Spleen (tissue), 11 donors: ENCODE results near the gene OTC. TPM values are rescaled to one million over a fixed set of nuclear protein-coding genes. Genes with fewer than 3 reads are reported as not detected.

Experiments used
- DNase-seq: peaks from one replicate; pipeline ENCODE4 v3.0.0-alpha.2; 2020
- H3K27ac ChIP-seq, 8 donors: fragments of 200-600 bp; sonication (generic) in 7 of 8; 1 replicate in 4 of 8; 2 replicates in 4 of 8; pipeline versions ENCODE4 v1.5.0 to v1.8.0; 2016 to 2021; ENCODE audit warnings: inconsistent platforms in 4 of 8, mild to moderate bottlenecking in 4 of 8, moderate library complexity in 1 of 8
- H3K27me3 ChIP-seq, 7 donors: fragments of 200-600 bp; sonication (generic) in 6 of 7; replicated peaks in 1 of 7; 1 replicate in 4 of 7; 2 replicates in 3 of 7; pipeline versions ENCODE4 v1.5.0 to v1.8.0; 2016 to 2021; ENCODE audit warnings: inconsistent platforms in 3 of 7, mild to moderate bottlenecking in 1 of 7
- H3K36me3 ChIP-seq, 6 donors: fragments of 200-600 bp; sonication (generic) in 5 of 6; 1 replicate in 4 of 6; 2 replicates in 2 of 6; pipeline versions ENCODE4 v1.5.0 to v1.8.0; 2016 to 2021; ENCODE audit warnings: inconsistent platforms in 2 of 6
- H3K4me1 ChIP-seq, 6 donors: fragments of 200-600 bp; sonication (generic) in 5 of 6; 1 replicate in 3 of 6; 2 replicates in 3 of 6; pipeline versions ENCODE4 v1.5.0 to v1.8.0; 2016 to 2021; ENCODE audit warnings: inconsistent platforms in 3 of 6
- H3K4me3 ChIP-seq, 8 donors: fragments of 200-600 bp; sonication (generic) in 7 of 8; 1 replicate in 4 of 8; 2 replicates in 4 of 8; pipeline versions ENCODE4 v1.5.0 to v1.8.0; 2016 to 2021; ENCODE audit warnings: inconsistent platforms in 4 of 8, mild to moderate bottlenecking in 4 of 8, moderate library complexity in 2 of 8
- H3K9me3 ChIP-seq, 8 donors: fragments of 200-600 bp; sonication (generic) in 7 of 8; 1 replicate in 4 of 8; 2 replicates in 4 of 8; pipeline versions ENCODE4 v1.5.0 to v1.8.0; 2016 to 2021; ENCODE audit warnings: inconsistent platforms in 4 of 8
- POLR2A ChIP-seq, 3 donors: fragments of 450-650 bp; IDR thresholded peaks; one replicate each; pipeline ENCODE4 v1.5.1; 2017; ENCODE audit warnings: antibody characterized with exemption in 3 of 3, mild to moderate bottlenecking in 1 of 3
- POLR2AphosphoS5 ChIP-seq, 3 donors: sonication (generic); formaldehyde crosslinking; IDR thresholded peaks; one replicate each; pipeline ENCODE4 v1.5.1; 2017; ENCODE audit warnings: antibody characterized with exemption in 3 of 3
- WGBS, 5 donors: extraction: QIAGEN DNeasy Blood & Tissue Kit in 3 of 5; methylation state at CpG; one replicate each; pipeline versions ENCODE4 v1.1.5 to v1.1.7; 2013 to 2018; 5-methylcytosine and 5-hydroxymethylcytosine counted together
- intact Hi-C: fragments of 100-400 bp; cut with DNase I; formaldehyde crosslinking; loops from one replicate; pipeline ENCODE4 v1.15.0; 2023; ENCODE audit warnings: low total_unique reads
- polyA plus RNA-seq, 3 donors: library from polyadenylated mRNA; stranded (reverse); fragments of 200-250 nt; gene quantifications; one replicate each; pipeline ENCODE4 v1.2.1, GENCODE V29; 2013
- total RNA-seq, 7 donors: library from RNA; depleted of rRNA in 3 of 7; stranded (reverse); fragments of >200 nt in 3 of 7; fragmentation: NEBNext Ultra II Directional in 4 of 7; extraction: Animal tissue kit (Norgen Biotek cat#: 25700) in 4 of 7; gene quantifications; one replicate each; pipeline versions ENCODE4 v1.1.0 to v1.2.1, GENCODE V29; 2016 to 2021
- TF ChIP-seq, protein P1 (sequence below), 11 experiments: fragments of 200-600 bp in 7 of 11; fragments of 450-650 bp in 4 of 11; sonication (generic) in 4 of 11; IDR thresholded peaks in 8 of 11; conservative IDR thresholded peaks in 3 of 11; 1 replicate in 7 of 11; 2 replicates in 4 of 11; pipeline versions ENCODE4 v1.4.0 to v1.8.0; 2016 to 2021; ENCODE audit warnings: antibody characterized with exemption in 11 of 11, inconsistent platforms in 4 of 11, mild to moderate bottlenecking in 1 of 11
- donor health status: healthy with polysubstance abuse.
- donor health status: DM: no; HTN: no; CAD: no; lungs with moderate emphysema.
- donor health status: DM: no; HTN: no; CAD: no.
- donor health status: Bipolar disorder and iron deficiency.
- donor health status: healthy.
- donor health status: DM: no; HTN: no; CAD: no.
- donor health status: DM: yes; HTN: yes; CAD: no.

OTC gene
- total and polyA plus RNA-seq, 10 donors: 0.05 to 0.06 TPM; not detected in 8

- Histone ChIP-seq H3K4me3 (no peak overlapping the region), H3K27me3 (no peaks in the 10 kb centered on the region), H3K36me3 (peaks cover 0 to 45% (median 2%) of the 10 kb centered on the region in 6 donors), H3K4me1 (no peaks in the 10 kb centered on the region), H3K9me3 (no peaks in the 10 kb centered on the region), H3K27ac (no peak overlapping the region)
- no peak for DNase-seq
- WGBS, 5 donors: 84 to 97% (median 89%) methylated on average over 4 of the region's 4 CpGs
- TF ChIP-seq, protein P1, sequence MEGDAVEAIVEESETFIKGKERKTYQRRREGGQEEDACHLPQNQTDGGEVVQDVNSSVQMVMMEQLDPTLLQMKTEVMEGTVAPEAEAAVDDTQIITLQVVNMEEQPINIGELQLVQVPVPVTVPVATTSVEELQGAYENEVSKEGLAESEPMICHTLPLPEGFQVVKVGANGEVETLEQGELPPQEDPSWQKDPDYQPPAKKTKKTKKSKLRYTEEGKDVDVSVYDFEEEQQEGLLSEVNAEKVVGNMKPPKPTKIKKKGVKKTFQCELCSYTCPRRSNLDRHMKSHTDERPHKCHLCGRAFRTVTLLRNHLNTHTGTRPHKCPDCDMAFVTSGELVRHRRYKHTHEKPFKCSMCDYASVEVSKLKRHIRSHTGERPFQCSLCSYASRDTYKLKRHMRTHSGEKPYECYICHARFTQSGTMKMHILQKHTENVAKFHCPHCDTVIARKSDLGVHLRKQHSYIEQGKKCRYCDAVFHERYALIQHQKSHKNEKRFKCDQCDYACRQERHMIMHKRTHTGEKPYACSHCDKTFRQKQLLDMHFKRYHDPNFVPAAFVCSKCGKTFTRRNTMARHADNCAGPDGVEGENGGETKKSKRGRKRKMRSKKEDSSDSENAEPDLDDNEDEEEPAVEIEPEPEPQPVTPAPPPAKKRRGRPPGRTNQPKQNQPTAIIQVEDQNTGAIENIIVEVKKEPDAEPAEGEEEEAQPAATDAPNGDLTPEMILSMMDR (IDR thresholded peaks at IDR 0.05 in 8 of 11, conservative IDR thresholded peaks at IDR 0.05 in 3 of 11): no peak
- TF ChIP-seq POLR2A (IDR thresholded peaks at IDR 0.05): no peak
- no peak for TF ChIP-seq POLR2AphosphoS5 (IDR thresholded peaks at IDR 0.05)
- intact Hi-C loops: no loop called here
Observed at GRCh38 chrX:38318606-38319005, 33.8 kb upstream of the OTC start.

- intact Hi-C loops: no loop called here
- no peak overlapping the region for H3K27ac ChIP-seq
- no peak overlapping the region for H3K4me3 ChIP-seq
- no peak for DNase-seq
- H3K36me3 ChIP-seq: peaks cover 0 to 37% (median 2%) of the 10 kb centered on the region in 6 donors
- no peaks in the 10 kb centered on the region for H3K9me3 ChIP-seq
- WGBS, 5 donors: 73 to 95% (median 90%) methylated on average over 5 of the region's 5 CpGs
- TF ChIP-seq, protein P1 (IDR thresholded peaks at IDR 0.05 in 8 of 11, conservative IDR thresholded peaks at IDR 0.05 in 3 of 11): no peak
- TF ChIP-seq POLR2AphosphoS5 (IDR thresholded peaks at IDR 0.05) (no peak), POLR2A (IDR thresholded peaks at IDR 0.05) (no peak)
- no peaks in the 10 kb centered on the region for H3K27me3 ChIP-seq
- peaks cover 0 to 2% (median under 1%) of the 10 kb centered on the region in 6 donors for H3K4me1 ChIP-seq
Observed at GRCh38 chrX:38320819-38321218, 31.6 kb upstream of the OTC start.

DNA sequence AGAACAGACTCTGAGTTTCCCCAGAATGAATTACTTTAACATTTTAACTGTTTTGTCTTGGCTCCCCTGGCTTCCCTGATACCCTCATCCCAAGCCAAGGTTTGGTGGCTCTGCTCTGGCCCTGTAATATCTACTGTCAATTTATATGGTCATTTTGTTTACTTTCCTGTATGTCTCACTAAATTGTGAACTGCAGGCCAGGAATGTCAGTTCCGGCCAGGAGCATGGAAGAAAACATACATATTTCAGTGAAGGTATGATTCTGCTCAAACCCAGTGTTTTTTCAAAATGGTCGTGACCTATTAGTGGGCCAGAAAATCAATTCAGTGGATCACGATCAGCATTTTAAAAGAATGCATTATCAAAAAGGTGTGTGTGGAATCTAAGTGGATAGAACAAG, 26.3 kb upstream of the OTC start:
- no peaks in the 10 kb centered on the region for H3K27me3 ChIP-seq
- intact Hi-C loops: no loop called here
- DNase-seq: no peak
- H3K27ac ChIP-seq: peak overlapping the region in 2 of 8 donors; percentile 91 to 93
- 68 to 84% (median 73%) methylated on average over 3 of the region's 3 CpGs for WGBS, 5 donors
- H3K36me3 ChIP-seq: peaks cover 0 to 2% (median 0%) of the 10 kb centered on the region in 6 donors
- H3K9me3 ChIP-seq: no peaks in the 10 kb centered on the region
- H3K4me1 ChIP-seq: peaks cover 0 to 20% (median 7%) of the 10 kb centered on the region in 6 donors
- no peak for TF ChIP-seq POLR2A (IDR thresholded peaks at IDR 0.05)
- H3K4me3 ChIP-seq: peak overlapping the region in 5 of 8 donors; percentile 74 to 90 (median 75)

DNA sequence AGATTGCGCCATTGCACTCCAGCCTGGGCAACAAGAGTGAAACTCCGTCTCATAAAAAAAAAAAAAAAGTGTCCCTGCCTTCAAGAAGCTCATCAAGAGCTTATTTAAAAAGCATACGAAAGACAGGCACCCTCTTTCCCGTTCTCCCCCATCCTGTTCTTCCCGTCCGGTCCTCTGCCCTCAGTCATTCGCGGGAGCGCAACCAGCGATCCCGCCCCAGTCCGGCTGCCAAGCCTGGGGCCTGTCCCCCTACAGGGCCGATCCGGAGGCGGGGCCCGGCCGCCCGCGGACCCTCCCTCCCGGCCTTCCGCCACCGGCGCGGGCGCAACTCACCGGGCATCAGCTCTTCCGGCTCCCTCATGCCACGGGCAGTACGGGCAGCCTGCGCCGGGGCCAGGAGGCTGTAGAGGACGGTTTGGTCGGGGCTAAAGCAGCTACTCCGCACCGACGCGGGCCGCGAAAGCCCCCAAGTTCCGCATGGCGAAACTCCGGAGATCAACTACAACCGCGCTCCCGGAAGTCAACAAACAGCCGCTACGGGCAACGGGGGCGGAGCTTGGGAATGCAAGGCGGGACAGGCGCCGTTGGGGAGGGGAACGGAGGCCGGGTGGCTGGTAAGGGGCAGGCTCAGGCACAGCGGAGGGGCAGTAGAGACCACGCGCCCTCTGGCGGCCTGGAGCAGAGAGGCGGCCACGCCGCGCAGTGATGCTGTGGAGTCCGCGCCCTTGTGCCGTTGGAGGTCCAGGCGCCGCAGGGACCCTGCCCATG, 25.2 kb upstream of the OTC start, which contains the start of gene RPGR:
TSS of gene RPGR (minus strand) at position 503 of the 768 bp plus-strand sequence. CDS start at position 361, 142 bp downstream.
- peaks cover 0 to 20% (median 7%) of the 10 kb centered on the region in 6 donors for H3K4me1 ChIP-seq
- intact Hi-C loops: no loop called here
- peak within 1 kb of the TSS; percentile 70 to 93 (median 85) for H3K27ac ChIP-seq
- peak; percentile 97 for DNase-seq
- peak within 1 kb of the TSS; percentile 64 to 90 (median 74) for H3K4me3 ChIP-seq
- WGBS, 5 donors: 1 to 40% (median 2%) methylated on average over 23 to 67 of the region's 67 CpGs
- H3K36me3 ChIP-seq: no peaks in the 10 kb centered on the region
- H3K9me3 ChIP-seq: no peaks in the 10 kb centered on the region
- H3K27me3 ChIP-seq: no peaks in the 10 kb centered on the region
- TF ChIP-seq POLR2A (IDR thresholded peaks at IDR 0.05): peak in 1 of 3 donors; percentile 43
- TF ChIP-seq, protein P1 (IDR thresholded peaks at IDR 0.05 in 8 of 11, conservative IDR thresholded peaks at IDR 0.05 in 3 of 11): peak; percentile 55 to 88 (median 80)
- TF ChIP-seq POLR2AphosphoS5 (IDR thresholded peaks at IDR 0.05): peak; percentile 80 to 89 (median 87)
